Activated CD4-positive, alpha-beta T cell treated with anti-CD3 and anti-CD28 coated beads for 1 hour (primary cell): ENCODE data around the gene SFMBT1.
"Not testable (repeated sequence)": the region's sequence is repeated elsewhere in the genome, so short reads cannot be mapped to it uniquely, and the experiment has no call there.

Experiments
- DNase-seq: peaks from one replicate; pipeline ENCODE4 v3.0.0-alpha.2; 2020

Gene SFMBT1

GRCh38 chr3:53072653-53073552, 27.0 kb upstream of the SFMBT1 start:
- DNase-seq = peak; percentile 78

DNA sequence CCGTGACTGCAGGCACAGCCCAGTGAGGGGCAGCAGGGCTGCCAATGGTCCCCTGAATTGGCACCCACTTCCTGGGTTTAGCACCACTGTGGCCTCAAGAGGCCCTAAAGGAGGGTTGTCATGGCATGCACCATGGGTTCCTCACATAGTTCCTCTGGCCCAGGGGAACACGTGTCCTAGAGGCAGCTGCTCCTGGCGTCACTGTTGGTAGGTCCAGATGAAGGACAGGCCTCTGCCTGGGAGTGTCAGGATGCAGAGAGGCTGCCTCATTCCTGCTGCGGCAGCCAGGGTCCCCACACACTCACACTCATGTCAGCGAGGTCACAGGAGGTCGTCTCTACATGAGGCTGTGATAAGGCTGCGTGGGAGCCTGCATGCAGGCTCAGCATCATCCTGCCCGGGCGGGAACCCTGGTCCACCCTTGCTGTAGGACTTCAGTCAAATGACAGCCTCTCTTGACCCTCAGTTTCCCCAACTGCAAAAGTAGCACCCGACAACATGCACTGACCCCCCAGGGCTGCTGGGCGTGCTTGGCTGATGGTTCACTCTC, 26.1 kb upstream of the SFMBT1 start:
- no peak for DNase-seq

GRCh38 chr3:53069422-53070068, 23.7 kb upstream of the SFMBT1 start:
- DNase-seq = no peak

GRCh38 chr3:53068176-53068575, 22.3 kb upstream of the SFMBT1 start:
- DNase-seq = no peak

DNA sequence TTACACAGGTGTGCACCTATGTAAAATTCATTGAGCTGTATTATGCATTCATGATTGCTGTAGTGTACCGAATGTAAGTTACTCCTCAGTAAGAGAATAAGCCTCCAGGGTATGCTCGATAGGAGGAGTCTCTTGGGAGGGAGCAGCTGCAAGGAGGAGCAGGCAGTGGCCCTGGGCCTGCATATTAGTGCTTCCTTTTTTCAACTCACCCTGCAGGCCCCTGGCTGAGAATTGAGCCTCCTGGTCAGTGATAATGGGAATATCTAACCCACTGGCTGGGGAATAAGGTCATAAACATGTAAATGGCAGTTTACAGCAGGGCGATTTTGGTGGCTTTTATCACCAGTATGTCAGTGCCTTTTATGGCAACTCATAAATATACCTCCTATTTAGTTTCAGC, 21.7 kb upstream of the SFMBT1 start:
- DNase-seq = no peak

DNA sequence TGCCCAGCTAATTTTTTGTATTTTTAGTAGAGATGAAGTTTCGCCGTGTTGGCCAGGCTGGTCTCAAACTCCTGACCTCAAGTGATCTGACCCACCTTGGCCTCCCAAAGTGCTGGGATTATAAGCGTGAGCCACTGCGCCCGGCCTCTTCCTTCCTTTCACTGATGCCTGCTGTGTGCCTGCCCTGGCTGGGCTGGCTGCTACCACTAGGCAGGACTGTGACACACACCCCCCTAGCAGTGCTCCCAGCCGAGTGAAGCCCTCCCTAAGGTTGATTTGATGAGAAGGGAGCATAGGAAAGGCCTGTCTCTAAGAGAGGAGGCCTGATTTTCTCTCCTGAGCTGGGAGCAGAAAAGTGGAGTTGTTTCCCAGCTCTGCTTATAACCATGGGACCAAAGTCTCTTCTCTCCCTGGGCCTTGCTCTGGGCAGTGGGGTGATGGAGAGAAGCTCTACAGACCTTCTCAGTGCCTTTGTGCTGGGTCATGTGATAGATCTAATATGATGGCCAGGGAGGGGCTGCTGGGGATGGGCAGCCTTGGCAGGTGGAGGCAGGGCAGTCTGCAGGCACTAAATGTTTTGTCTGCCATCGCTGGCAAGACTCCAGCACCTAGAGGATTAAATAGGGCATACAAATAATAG, 20.1 kb upstream of the SFMBT1 start:
- DNase-seq = no peak

- DNase-seq = no peak
Observed at GRCh38 chr3:53062905-53063304, 17.0 kb upstream of the SFMBT1 start.

DNA sequence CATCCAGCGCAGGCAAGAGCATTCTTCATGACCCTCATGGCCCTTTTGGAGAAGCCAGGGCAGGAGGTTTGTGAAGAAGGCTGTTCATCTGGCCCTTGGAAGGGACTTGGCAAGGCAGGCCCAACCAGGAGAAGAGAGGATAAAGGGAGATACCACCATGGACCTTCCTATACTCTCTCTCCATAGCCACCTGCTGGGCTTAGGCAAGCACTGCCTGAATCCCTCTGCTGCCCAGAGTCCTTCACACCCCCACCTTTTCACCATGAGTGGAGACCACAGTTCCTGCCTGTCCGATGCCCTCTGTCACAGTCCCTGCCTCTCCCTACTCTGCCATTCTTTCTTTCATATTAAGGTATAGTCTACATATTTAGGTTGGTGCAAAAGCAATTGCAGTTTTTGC, 10.6 kb upstream of the SFMBT1 start:
- no peak for DNase-seq

DNA sequence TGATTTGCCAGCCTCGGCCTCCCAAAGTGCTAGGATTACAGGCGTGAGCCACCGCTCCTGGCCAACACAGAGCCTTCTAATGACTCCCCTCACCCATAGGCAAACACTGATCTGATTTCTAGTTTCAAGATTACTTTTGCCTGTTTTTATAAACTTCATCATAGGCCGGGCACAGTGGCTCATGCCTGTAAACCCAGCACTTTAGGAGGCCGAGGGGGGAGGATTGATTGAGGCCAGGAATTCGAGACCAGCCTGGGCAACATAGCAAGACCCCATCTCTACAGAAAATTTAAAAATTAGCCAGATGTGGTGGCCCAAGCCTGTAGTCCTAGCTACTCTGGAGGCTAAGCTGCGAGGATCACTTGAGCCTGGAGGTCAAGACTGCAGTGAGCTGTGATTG, 8.4 kb upstream of the SFMBT1 start:
- DNase-seq = not testable (repeated sequence)

- DNase-seq = no peak
Observed at GRCh38 chr3:53051929-53052328, 6.1 kb upstream of the SFMBT1 start.

DNA sequence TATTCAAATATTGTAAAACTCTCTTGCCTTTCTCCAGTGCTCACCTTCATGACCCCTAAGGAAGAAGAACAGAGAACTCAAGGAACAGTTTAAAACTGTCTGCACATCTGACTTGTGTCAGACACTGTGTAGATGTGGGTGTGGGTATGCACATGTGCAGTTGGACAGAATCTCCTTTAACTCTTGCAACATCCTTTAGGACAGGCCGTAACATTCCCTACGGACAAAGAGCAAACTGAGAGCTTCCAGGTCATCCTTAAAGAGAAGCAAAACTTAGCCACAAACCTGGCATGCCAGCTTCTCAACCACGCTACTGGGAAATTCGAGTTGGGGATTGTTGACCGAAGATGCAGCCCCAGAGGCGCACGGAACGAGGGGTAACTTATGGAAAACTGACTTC, 4.1 kb upstream of the SFMBT1 start:
- no peak for DNase-seq

- DNase-seq = peak; percentile 53
Observed at GRCh38 chr3:53046171-53047170, 598 bp upstream of the SFMBT1 start.

- DNase-seq = peak; percentile 48
Observed at GRCh38 chr3:53044711-53045517, 959 bp downstream of the SFMBT1 start.

DNA sequence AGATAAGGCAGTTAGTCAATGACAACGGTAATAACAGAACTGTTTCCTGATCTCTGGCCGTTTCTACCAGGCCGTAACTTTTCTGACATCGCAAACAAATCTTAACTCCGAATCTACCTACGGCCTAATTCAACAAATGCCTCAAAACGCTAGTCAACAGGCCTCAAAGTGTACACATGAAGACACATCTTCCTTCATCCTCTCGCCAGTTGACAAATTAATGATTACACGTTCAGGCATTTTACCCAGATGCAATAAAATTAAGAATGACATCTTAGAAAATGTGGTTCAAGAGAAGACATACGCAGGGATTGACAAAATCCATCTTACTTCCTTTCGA, 1.5 kb downstream of the SFMBT1 start:
- no peak for DNase-seq

GRCh38 chr3:53043738-53044137, 2.1 kb downstream of the SFMBT1 start:
- DNase-seq = no peak

DNA sequence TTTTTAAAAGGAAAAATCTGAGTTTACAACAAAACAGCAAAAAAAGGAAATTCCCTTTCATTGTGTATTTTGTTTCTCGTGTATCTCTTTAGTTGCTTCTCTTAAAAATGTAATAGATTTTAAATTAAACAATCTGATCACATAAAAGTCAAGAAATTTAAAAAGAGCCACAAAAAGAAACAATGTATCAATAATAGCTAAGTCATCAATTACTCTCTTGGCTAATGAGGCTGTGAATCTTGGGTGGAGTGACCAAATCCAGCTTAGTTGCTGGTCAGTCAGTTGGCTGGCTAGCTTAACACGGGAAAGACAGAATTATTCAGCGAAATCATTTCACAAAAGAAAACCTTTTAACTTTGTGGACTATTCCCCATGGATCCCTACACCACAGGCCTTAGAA, 3.2 kb downstream of the SFMBT1 start:
- no peak for DNase-seq

- DNase-seq = no peak
Observed at GRCh38 chr3:53040351-53040820, 5.5 kb downstream of the SFMBT1 start.

- no peak for DNase-seq
Observed at GRCh38 chr3:53039376-53039752, 6.5 kb downstream of the SFMBT1 start.

DNA sequence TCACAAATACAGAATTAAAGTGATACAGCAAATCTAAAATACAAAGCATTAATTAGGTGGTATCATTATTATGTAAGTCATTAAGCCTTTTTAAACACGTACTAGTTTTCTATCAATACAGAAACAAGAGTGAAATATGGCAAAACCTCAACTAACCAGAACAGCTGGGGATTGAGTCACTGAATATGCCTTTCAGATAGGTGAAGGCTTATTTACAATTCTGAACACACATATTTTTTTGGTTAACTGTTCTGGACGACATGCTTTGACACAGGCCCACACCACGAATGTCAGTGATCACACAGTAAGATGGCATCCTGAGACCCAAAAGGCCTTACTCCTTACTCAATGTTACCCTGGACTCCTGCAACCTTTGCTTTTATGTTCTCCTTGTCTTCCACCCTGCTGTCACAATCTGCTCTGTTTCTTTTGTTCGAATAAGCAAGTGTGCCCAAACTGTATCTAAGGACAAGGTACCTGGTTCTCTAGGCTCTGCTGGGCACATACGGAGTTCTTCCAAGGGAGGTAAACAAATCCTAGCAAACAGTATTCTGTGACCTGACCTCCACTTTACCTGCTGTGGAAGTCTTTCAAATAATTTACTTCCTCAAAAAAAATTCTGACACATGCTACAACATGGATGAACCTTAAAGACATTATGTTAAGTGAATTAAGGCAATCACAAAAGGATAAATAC, 7.0 kb downstream of the SFMBT1 start:
- no peak for DNase-seq

GRCh38 chr3:53035825-53036619, 9.9 kb downstream of the SFMBT1 start:
- DNase-seq = no peak
